ENCODE results near the gene PTPN6. TPM values are rescaled to one million over a fixed set of nuclear protein-coding genes. Genes with fewer than 3 reads are reported as not detected.

PTPN6 gene
- total and polyA plus RNA-seq, 2 of the 13 experiments (the other 11 are each of a cell fraction or from before 2014, with no cell fraction given) = 10.5 to 10.6 TPM

DNA sequence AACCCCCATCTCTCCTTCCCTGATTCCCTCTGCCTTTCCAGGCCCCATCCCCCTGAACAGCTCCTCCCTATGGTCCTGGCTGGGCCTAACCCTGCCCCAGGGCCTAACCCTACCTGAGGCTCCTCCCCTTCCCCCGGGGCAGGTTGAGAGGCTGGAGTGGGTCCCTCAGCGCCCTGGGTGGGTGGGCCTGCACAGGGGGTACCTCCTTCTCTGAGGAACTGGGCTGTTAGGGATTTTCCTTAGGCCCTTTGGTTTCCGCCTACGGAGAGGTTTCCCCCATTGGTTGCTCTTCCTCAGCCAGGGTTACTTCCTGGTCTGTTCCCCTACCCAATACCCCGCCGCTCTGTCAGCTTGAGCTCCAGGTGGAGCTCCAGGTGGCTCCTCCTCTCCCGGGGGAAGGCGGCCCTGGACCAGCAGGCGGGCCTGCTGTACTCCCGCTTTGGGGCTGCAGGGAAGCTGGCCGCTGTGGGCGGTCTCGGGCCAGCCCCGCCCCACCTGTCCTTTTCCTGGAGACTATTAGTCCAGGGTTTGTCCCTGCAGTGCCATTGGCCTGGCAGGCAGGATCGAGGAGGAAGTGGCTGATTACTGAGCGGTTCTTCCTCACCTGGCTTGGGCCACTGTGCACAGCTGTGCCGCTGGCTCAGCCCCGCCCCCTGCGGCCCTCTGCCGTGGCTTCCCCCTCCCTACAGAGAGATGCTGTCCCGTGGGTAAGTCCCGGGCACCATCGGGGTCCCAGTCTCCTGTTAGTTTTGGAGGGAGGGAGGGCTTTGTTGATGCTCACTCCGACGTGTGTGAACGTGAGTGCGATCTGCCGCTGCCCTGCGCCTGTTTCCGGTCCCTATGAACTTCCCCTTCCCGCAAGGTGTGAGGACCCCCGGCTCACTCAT, 4.9 kb upstream of the PTPN6 start (continued):
- TF ChIP-seq, protein P1, sequence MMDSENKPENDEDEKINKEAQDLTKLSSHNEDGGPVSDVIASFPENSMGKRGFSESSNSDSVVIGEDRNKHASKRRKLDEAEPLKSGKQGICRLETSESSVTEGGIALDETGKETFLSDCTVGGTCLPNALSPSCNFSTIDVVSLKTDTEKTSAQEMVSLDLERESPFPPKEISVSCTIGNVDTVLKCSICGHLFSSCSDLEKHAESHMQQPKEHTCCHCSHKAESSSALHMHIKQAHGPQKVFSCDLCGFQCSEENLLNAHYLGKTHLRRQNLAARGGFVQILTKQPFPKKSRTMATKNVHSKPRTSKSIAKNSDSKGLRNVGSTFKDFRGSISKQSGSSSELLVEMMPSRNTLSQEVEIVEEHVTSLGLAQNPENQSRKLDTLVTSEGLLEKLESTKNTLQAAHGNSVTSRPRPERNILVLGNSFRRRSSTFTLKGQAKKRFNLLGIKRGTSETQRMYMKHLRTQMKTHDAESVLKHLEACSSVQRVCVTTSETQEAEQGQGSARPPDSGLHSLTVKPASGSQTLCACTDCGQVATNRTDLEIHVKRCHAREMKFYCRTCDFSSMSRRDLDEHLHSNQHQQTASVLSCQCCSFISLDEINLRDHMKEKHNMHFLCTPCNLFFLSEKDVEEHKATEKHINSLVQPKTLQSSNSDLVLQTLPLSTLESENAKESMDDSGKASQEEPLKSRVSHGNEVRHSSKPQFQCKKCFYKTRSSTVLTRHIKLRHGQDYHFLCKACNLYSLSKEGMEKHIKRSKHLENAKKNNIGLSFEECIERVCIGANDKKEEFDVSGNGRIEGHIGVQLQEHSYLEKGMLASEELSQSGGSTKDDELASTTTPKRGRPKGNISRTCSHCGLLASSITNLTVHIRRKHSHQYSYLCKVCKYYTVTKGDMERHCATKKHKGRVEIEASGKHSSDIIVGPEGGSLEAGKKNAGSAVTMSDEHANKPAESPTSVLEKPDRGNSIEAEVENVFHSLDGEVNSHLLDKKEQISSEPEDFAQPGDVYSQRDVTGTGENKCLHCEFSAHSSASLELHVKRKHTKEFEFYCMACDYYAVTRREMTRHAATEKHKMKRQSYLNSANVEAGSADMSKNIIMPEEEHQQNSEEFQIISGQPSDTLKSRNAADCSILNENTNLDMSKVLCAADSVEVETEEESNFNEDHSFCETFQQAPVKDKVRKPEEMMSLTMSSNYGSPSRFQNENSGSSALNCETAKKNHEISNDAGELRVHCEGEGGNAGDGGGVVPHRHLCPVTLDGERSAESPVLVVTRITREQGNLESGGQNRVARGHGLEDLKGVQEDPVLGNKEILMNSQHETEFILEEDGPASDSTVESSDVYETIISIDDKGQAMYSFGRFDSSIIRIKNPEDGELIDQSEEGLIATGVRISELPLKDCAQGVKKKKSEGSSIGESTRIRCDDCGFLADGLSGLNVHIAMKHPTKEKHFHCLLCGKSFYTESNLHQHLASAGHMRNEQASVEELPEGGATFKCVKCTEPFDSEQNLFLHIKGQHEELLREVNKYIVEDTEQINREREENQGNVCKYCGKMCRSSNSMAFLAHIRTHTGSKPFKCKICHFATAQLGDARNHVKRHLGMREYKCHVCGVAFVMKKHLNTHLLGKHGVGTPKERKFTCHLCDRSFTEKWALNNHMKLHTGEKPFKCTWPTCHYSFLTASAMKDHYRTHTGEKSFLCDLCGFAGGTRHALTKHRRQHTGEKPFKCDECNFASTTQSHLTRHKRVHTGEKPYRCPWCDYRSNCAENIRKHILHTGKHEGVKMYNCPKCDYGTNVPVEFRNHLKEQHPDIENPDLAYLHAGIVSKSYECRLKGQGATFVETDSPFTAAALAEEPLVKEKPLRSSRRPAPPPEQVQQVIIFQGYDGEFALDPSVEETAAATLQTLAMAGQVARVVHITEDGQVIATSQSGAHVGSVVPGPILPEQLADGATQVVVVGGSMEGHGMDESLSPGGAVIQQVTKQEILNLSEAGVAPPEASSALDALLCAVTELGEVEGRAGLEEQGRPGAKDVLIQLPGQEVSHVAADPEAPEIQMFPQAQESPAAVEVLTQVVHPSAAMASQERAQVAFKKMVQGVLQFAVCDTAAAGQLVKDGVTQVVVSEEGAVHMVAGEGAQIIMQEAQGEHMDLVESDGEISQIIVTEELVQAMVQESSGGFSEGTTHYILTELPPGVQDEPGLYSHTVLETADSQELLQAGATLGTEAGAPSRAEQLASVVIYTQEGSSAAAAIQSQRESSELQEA (CRISPR knock-in tag; IDR thresholded peaks at IDR 0.05; ENCODE audit: not compliant biosample characterization) = peak; percentile 16
- TF ChIP-seq RFX5 (IDR thresholded peaks at IDR 0.05; ENCODE audit: low read depth, low read length) = peak; percentile 80
- TF ChIP-seq ZC3H13 (CRISPR knock-in tag; IDR thresholded peaks at IDR 0.05) = no peak
- peak; percentile 75; the same call in 1 of the 2 replicates for TF ChIP-seq HDAC1 (CRISPR knock-in tag; IDR thresholded peaks at IDR 0.05)
- TF ChIP-seq ZNF777 (CRISPR knock-in tag; IDR thresholded peaks at IDR 0.05) = 0 out of 2 replicates have a peak, but pooled peaks have one; percentile 31
- peak in 1 of 2 experiments; percentile 87; a peak in 2 of 4 replicates for TF ChIP-seq POLR2A (IDR thresholded peaks at IDR 0.05; ENCODE audit: insufficient read depth in 1 of 2, low read depth in 2 of 2, low read length in 2 of 2)
- no peak for TF ChIP-seq XBP1 (CRISPR knock-in tag; IDR thresholded peaks at IDR 0.05)
- TF ChIP-seq, protein P2, sequence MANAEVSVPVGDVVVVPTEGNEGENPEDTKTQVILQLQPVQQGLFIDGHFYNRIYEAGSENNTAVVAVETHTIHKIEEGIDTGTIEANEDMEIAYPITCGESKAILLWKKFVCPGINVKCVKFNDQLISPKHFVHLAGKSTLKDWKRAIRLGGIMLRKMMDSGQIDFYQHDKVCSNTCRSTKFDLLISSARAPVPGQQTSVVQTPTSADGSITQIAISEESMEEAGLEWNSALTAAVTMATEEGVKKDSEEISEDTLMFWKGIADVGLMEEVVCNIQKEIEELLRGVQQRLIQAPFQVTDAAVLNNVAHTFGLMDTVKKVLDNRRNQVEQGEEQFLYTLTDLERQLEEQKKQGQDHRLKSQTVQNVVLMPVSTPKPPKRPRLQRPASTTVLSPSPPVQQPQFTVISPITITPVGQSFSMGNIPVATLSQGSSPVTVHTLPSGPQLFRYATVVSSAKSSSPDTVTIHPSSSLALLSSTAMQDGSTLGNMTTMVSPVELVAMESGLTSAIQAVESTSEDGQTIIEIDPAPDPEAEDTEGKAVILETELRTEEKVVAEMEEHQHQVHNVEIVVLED (CRISPR knock-in tag; IDR thresholded peaks at IDR 0.05; ENCODE audit: borderline replicate concordance) = peak; percentile 37; the same call in 1 of the 2 replicates
- TF ChIP-seq AGO1 (IDR thresholded peaks at IDR 0.05; ENCODE audit: low read depth, low read length, poor library complexity, severe bottlenecking) = peak; percentile 91
- peak; percentile 73 for TF ChIP-seq NFYC (CRISPR knock-in tag; IDR thresholded peaks at IDR 0.05)
- peak; percentile 14; the same call in 1 of the 2 replicates for TF ChIP-seq BHLHE40 (IDR thresholded peaks at IDR 0.05; ENCODE audit: low read length)
- TF ChIP-seq PCBP1 (IDR thresholded peaks at IDR 0.05; ENCODE audit: borderline replicate concordance, low read depth, low read length) = 0 out of 2 replicates have a peak, but pooled peaks have one; percentile 9
- no peak for TF ChIP-seq ZNF569 (CRISPR knock-in tag; IDR thresholded peaks at IDR 0.05; ENCODE audit: borderline replicate concordance)
- TF ChIP-seq ZNF101 (CRISPR knock-in tag; IDR thresholded peaks at IDR 0.05; ENCODE audit: borderline replicate concordance, low read depth) = no peak
- TF ChIP-seq MED1 (CRISPR knock-in tag; IDR thresholded peaks at IDR 0.05) = peak; percentile 47
- 0 out of 2 replicates have a peak, but pooled peaks have one; percentile 48 for TF ChIP-seq CCDC6 (CRISPR knock-in tag; IDR thresholded peaks at IDR 0.05)
- peak; percentile 73; the same call in 1 of the 3 replicates for TF ChIP-seq MXI1 (IDR thresholded peaks at IDR 0.05; ENCODE audit: borderline replicate concordance, low read depth, low read length)
